MCF 10A (cell line): ENCODE data around the gene CCDC57. TPM values are rescaled to one million over a fixed set of nuclear protein-coding genes. Genes with fewer than 3 reads are reported as not detected.
A peak's percentile ranks its signal among the peaks of the same experiment; 100 is the strongest.

Experiments used
- BruUV-seq: library from RNA; stranded (reverse); fragments of 400-500 nt; replicated peaks from 2 replicates; lab custom pipeline; 2021; lab: Mats Ljungman, UMichigan
- CTCF ChIA-PET: fragments of 300-600 bp; sonication (Branson Sonifier 250); formaldehyde crosslinking; extraction: SDS; loops from one replicate; lab custom pipeline; 2021; ENCODE audit warnings: antibody characterized with exemption, inconsistent platforms; lab: Yijun Ruan, JAX
- POLR2A ChIA-PET: fragments of 300-600, 350-650 bp; sonication (Branson Sonifier 250); formaldehyde crosslinking; extraction: SDS; loops from one replicate; lab custom pipeline; 2020; ENCODE audit warnings: antibody characterized with exemption, inconsistent platforms; lab: Yijun Ruan, JAX
- DNase-seq: peaks from one replicate; pipeline ENCODE4 v3.0.0-alpha.2; 2018; ENCODE audit not compliant: unreplicated experiment
- H3K27ac Mint-ChIP-seq: one replicate; pipeline ENCODE4 v1.8.0; 2022; ENCODE audit warnings: mild to moderate bottlenecking, low read depth, mixed read lengths; ENCODE audit not compliant: unreplicated experiment
- H3K27me3 Mint-ChIP-seq: one replicate; pipeline ENCODE4 v1.8.0; 2022; ENCODE audit warnings: mixed read lengths; ENCODE audit not compliant: insufficient read depth, unreplicated experiment
- H3K36me3 Mint-ChIP-seq: one replicate; pipeline ENCODE4 v1.8.0; 2022; ENCODE audit warnings: mild to moderate bottlenecking, moderate library complexity, mixed read lengths; ENCODE audit not compliant: insufficient read depth, unreplicated experiment
- H3K4me1 Mint-ChIP-seq: one replicate; pipeline ENCODE4 v1.8.0; 2022; ENCODE audit warnings: mixed read lengths; ENCODE audit not compliant: insufficient read depth, unreplicated experiment
- H3K4me3 Mint-ChIP-seq: one replicate; pipeline ENCODE4 v1.8.0; 2022; ENCODE audit warnings: mild to moderate bottlenecking, moderate library complexity, mixed read lengths; ENCODE audit not compliant: unreplicated experiment
- H3K9me3 Mint-ChIP-seq: one replicate; pipeline ENCODE4 v1.8.0; 2022; ENCODE audit warnings: mixed read lengths; ENCODE audit not compliant: unreplicated experiment
- intact Hi-C: fragments of 100-400 bp; cut with micrococcal nuclease; formaldehyde crosslinking; loops from 2 replicates; pipeline ENCODE4 v1.14.1; 2022
- total RNA-seq: library from RNA; stranded (reverse); gene quantifications from 2 replicates; pipeline ENCODE4 v1.2.3, GENCODE V29; 2022
- TF ChIP-seq, protein P1 (sequence below): fragments of 200-600 bp; IDR thresholded peaks from one replicate; pipeline ENCODE4 v1.8.0; 2022; ENCODE audit warnings: antibody characterized with exemption, mild to moderate bottlenecking; ENCODE audit not compliant: unreplicated experiment

Gene CCDC57
- total RNA-seq, 1 experiment from 2014 or later = 86.8 TPM

DNA sequence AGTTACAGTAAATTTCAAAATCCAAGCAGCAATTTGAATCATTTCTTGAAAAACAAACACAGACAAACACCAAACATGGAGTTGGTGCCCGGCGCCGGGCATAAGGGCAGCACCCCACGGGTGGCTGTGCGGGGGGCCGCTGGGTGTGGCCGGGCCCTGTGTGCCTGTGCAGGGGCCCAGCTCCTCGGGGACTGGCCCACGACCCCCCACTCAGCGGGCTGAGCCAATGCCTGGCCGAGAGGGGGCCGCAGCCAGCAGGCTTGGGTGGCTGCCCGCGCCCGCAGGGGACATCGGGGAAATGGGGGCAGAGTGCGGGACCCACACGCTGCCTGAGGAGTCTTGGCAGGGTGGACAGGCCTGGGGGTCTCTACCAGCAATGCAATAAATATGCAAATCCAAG, 134.2 kb downstream of the CCDC57 start:
- H3K36me3 Mint-ChIP-seq = peaks cover 76% of the 10 kb centered on the region
- TSS peak; percentile 24 for BruUV-seq

DNA sequence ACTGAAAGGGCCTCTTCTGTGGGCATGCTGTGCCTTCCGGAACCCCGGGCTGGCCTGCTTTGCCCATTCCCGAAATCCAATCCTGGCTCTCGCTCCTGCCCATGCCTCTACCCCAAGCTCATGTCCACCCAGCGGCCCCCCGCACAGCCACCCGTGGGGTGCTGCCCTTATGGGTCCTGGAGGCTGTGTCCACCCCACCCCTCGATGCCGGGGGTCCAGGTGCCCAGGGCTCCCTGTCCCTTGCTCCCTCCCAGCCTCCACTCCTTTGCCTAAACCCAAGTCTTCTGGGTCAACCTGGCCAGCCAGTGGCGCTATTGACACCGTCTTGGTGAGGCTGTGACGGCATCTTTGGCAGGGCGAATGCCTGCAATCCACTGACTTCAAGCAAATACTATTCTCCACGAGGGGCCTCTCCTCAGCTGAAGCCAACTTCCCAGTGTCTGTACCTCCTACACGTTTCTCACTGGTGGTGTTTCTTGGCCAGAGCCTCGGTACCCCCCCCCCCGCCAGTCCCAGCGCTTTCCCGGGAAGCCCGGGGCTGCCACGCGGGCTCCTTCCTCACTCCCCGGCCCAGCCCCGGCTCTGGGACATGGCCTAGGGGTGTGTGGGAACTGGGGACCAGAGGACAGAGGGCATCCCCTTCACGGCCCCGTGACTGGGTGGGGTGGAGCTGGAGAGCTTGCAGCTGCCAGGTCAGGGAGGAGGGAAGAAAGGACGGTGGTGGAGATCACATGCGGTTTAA, 134.9 kb downstream of the CCDC57 start:
- ChIA-PET CTCF (interaction anchor here (0.5 to 0.6 kb wide), 2 partner anchors 11 to 47 kb away, joined by 3 to 4 read pairs; no protein-coding TSS in a partner anchor), POLR2A (interaction anchor here (1.0 to 3.2 kb wide), 6 partner anchors 12 to 77 kb away, joined by 3 to 15 read pairs (median 4); partner anchors contain the start of genes DCXR and DUS1L)
- H3K4me3 Mint-ChIP-seq = no peak overlapping the region
- intact Hi-C loops = no loop called here
- H3K9me3 Mint-ChIP-seq = no peaks in the 10 kb centered on the region
- no peak overlapping the region for H3K27ac Mint-ChIP-seq
- no peak for DNase-seq
- peaks cover 70% of the 10 kb centered on the region for H3K36me3 Mint-ChIP-seq
- TF ChIP-seq, protein P1, sequence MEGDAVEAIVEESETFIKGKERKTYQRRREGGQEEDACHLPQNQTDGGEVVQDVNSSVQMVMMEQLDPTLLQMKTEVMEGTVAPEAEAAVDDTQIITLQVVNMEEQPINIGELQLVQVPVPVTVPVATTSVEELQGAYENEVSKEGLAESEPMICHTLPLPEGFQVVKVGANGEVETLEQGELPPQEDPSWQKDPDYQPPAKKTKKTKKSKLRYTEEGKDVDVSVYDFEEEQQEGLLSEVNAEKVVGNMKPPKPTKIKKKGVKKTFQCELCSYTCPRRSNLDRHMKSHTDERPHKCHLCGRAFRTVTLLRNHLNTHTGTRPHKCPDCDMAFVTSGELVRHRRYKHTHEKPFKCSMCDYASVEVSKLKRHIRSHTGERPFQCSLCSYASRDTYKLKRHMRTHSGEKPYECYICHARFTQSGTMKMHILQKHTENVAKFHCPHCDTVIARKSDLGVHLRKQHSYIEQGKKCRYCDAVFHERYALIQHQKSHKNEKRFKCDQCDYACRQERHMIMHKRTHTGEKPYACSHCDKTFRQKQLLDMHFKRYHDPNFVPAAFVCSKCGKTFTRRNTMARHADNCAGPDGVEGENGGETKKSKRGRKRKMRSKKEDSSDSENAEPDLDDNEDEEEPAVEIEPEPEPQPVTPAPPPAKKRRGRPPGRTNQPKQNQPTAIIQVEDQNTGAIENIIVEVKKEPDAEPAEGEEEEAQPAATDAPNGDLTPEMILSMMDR = no peak
- no peaks in the 10 kb centered on the region for H3K4me1 Mint-ChIP-seq
- no peaks in the 10 kb centered on the region for H3K27me3 Mint-ChIP-seq
- no TSS peak for BruUV-seq

More for the DNA sequence above, 134.2 kb downstream of the CCDC57 start:
- Mint-ChIP-seq H3K27ac (no peak overlapping the region), H3K4me3 (no peak overlapping the region), H3K27me3 (no peaks in the 10 kb centered on the region), H3K4me1 (no peaks in the 10 kb centered on the region), H3K9me3 (no peaks in the 10 kb centered on the region)
- ChIA-PET CTCF (no interaction called here), POLR2A (interaction anchor here (1.2 kb wide), 1 partner anchor 13 kb away, joined by 3 read pairs; the partner anchor contains the start of gene DUS1L)
- intact Hi-C loops = no loop called here
- TF ChIP-seq, protein P1 = no peak
- DNase-seq = no peak

DNA sequence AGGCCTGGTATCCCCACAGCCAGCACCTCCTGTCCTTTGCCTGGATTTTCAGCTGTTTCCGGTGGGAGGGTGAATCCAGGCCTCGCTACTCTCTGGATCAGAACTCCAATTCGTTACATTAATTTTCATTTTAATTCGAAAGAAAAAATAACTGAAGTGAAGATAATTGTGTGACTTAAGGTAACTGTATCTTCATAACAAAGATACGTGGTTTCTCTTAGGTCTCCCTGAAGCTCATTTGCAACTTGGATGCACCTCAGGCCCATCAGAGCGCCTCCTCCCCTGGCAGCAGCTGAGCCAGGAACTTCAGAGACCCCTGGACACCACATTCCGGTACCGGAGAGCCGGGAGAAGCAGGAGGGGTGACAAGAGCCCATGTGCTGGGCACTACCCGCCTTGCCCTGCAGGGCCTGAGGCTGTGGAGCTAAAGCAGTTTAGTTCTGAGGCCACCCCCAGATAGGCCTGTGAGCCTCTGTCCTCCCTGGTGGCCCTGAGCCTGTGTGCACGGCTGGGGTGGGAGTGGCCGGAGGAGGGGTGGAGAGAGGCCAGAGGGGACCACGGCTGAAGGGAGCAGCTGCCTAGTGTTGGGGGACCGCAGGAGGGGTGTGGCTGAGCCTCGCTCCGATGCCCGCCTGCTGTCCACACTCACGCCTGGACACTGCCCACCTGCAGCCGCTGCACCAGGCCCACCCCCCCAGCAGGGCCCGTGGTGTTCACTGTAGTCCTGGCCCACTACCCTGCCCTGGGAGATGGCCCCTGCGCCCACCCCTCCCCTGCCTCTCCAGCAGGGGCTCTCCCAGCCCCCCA, 135.7 kb downstream of the CCDC57 start:
- TF ChIP-seq, protein P1 = no peak
- Mint-ChIP-seq H3K27me3 (no peaks in the 10 kb centered on the region), H3K27ac (no peak overlapping the region), H3K36me3 (peaks cover 68% of the 10 kb centered on the region), H3K4me1 (no peaks in the 10 kb centered on the region), H3K4me3 (no peak overlapping the region), H3K9me3 (no peaks in the 10 kb centered on the region)
- BruUV-seq = no TSS peak
- CTCF ChIA-PET = interaction anchor here (0.5 to 0.7 kb wide), 2 partner anchors 10 to 97 kb away, joined by 3 to 4 read pairs; no protein-coding TSS in a partner anchor
- no peak for DNase-seq
- intact Hi-C loops = no loop called here
- POLR2A ChIA-PET = interaction anchor here (0.6 to 3.2 kb wide), 11 partner anchors 10 to 78 kb away, joined by 3 to 15 read pairs (median 4); partner anchors contain the start of genes DCXR and DUS1L
